Measurements from ENCODE around the gene IP6K1.
"Not testable (repeated sequence)": the region's sequence is repeated elsewhere in the genome, so short reads cannot be mapped to it uniquely, and the experiment has no call there.

IP6K1 gene

DNA sequence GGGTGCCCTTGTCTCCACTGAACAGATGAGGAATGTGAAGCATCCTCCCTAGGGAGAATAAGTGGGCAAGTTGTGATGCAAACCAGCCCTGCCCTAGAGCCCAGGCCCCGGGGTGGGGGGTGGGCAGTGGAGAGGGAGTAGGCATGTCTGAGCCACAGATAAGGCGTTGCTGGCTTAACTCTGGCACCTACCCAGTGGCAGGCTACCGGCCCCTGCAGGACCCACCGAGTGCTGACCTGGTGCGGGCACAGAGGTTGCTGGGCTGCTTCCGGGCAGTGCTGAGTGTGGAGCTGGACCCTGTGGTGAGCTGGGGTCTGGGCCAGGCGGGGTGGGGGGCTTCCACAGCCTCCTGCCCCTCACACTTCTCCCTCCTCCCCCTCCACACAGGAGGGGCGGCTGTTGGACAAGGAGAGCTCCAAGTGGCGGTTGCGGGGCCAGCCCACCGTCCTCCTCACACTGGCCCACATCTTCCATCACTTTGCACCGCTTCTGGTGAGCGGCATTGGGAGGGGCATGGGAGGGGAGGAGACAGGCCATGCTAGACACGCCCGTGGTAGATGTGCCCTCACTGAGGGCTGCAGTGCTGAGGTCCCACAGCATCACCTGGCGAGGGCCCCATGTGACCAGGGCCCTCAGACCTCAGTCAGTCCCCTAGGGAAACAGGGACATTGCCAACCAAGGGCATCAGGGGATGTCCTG is 86.9 kb downstream of the IP6K1 start:
- Histone ChIP-seq H3K4me1 (ENCODE audit: control insufficient read depth, insufficient read depth, low read length) (no peaks in the 10 kb centered on the region), H3K27me3 (ENCODE audit: control insufficient read depth, insufficient read depth, low read length) (no peaks in the 10 kb centered on the region), H3K4me3 (ENCODE audit: low read length) (no peak overlapping the region), H3K9ac (ENCODE audit: low read length) (no peak overlapping the region), H3K9me3 (ENCODE audit: control insufficient read depth, low read length) (no peaks in the 10 kb centered on the region), H3K36me3 (ENCODE audit: control insufficient read depth, insufficient read depth, low read length) (no peaks in the 10 kb centered on the region)

DNA sequence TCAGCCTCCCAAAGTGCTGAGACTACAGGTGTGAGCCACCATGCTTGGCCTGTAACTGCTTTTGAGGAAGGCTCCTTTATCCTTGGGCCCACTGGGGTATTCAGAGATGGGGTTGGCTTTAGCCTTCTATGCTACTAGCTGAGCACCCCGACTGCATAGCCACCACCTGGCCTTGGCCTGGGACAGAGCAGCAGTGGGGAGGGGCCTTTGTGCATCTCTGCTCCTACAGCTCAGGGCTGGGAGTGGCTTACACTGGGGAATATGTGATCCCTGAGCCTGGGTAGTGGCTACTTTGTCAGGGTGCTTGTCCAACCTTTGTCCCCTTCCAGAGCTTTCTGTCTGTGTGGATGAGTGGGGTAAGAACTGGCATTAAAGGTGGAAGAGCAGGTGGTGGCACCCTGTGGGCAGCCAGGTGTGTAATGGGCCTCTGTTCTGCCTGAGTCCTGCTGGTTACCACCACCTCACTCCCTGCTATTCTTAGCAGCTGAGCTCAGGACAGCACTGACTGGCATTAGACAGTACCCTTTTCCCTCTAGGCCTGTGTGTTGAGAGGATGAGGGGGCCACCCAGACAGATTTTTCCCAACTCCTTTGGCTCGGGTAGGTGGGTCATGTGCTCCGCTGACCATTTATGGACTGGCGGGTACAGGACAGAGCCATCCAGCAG is 90.9 kb downstream of the IP6K1 start:
- H3K9me3 ChIP-seq (ENCODE audit: control insufficient read depth, low read length); H3K4me1 ChIP-seq (ENCODE audit: control insufficient read depth, insufficient read depth, low read length); H3K9ac ChIP-seq (ENCODE audit: low read length); H3K27me3 ChIP-seq (ENCODE audit: control insufficient read depth, insufficient read depth, low read length); H3K36me3 ChIP-seq (ENCODE audit: control insufficient read depth, insufficient read depth, low read length); H3K4me3 ChIP-seq (ENCODE audit: low read length): not testable (repeated sequence)

DNA sequence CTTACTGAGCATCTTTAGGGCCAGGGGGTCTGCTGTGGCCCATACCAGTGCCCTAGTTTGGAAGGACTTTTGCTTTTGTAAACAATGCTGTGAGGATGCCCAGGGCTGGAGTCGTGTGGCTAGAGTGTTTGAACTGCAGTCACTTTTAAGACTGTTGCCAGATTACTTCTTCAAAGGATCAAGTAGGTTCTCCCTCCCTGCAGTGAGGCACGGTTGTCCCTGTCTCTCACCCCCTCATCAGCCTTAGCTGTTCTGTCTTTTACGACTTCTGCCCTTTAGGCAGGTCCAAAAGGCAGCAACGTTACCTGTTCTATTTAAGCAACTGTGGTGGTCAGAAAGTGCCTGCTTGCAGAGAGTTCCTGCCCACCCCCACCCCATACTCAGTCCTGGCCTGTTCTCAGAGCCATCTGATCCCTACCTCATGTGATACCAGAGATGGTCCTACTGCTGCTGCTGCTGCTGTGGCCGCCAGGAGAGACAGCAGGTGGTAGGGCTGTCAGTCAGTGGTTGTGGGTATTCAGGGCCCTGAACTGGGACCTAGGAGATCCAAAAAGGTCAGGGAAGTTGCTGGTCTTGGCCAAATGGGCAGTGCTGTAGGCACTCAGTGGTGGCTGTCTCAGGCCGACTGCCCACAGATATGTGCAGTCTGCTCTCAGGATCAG is 91.8 kb downstream of the IP6K1 start:
- H3K27me3 ChIP-seq (ENCODE audit: control insufficient read depth, insufficient read depth, low read length); H3K9me3 ChIP-seq (ENCODE audit: control insufficient read depth, low read length); H3K9ac ChIP-seq (ENCODE audit: low read length); H3K4me3 ChIP-seq (ENCODE audit: low read length); H3K36me3 ChIP-seq (ENCODE audit: control insufficient read depth, insufficient read depth, low read length): not testable (repeated sequence)
- H3K4me1 ChIP-seq (ENCODE audit: control insufficient read depth, insufficient read depth, low read length): peaks cover 12% of the 10 kb centered on the region

GRCh38 chr3:49691481-49691880 is 94.9 kb downstream of the IP6K1 start:
- peaks cover 20% of the 10 kb centered on the region for H3K4me1 ChIP-seq (ENCODE audit: control insufficient read depth, insufficient read depth, low read length)
- not testable (repeated sequence) for H3K9ac ChIP-seq (ENCODE audit: low read length); H3K4me3 ChIP-seq (ENCODE audit: low read length)

GRCh38 chr3:49690856-49691255 is 95.5 kb downstream of the IP6K1 start:
- H3K4me3 ChIP-seq (ENCODE audit: low read length); H3K9me3 ChIP-seq (ENCODE audit: control insufficient read depth, low read length): not testable (repeated sequence)

More at GRCh38 chr3:49691481-49691880, 94.9 kb downstream of the IP6K1 start:
- not testable (repeated sequence) for H3K9me3 ChIP-seq (ENCODE audit: control insufficient read depth, low read length); H3K36me3 ChIP-seq (ENCODE audit: control insufficient read depth, insufficient read depth, low read length); H3K27me3 ChIP-seq (ENCODE audit: control insufficient read depth, insufficient read depth, low read length)

GRCh38 chr3:49689908-49690624 is 96.3 kb downstream of the IP6K1 start:
- peak overlapping the region; percentile 93 for H3K4me3 ChIP-seq (ENCODE audit: low read length)
- not testable (repeated sequence) for H3K27me3 ChIP-seq (ENCODE audit: control insufficient read depth, insufficient read depth, low read length); H3K36me3 ChIP-seq (ENCODE audit: control insufficient read depth, insufficient read depth, low read length); H3K9me3 ChIP-seq (ENCODE audit: control insufficient read depth, low read length)
- peaks cover 20% of the 10 kb centered on the region for H3K4me1 ChIP-seq (ENCODE audit: control insufficient read depth, insufficient read depth, low read length)
- peak overlapping the region; percentile 92 for H3K9ac ChIP-seq (ENCODE audit: low read length)

More at GRCh38 chr3:49690856-49691255, 95.5 kb downstream of the IP6K1 start:
- not testable (repeated sequence) for H3K9ac ChIP-seq (ENCODE audit: low read length); H3K36me3 ChIP-seq (ENCODE audit: control insufficient read depth, insufficient read depth, low read length); H3K27me3 ChIP-seq (ENCODE audit: control insufficient read depth, insufficient read depth, low read length)
- H3K4me1 ChIP-seq (ENCODE audit: control insufficient read depth, insufficient read depth, low read length): peaks cover 20% of the 10 kb centered on the region

GRCh38 chr3:49689046-49689907 is 97.1 kb downstream of the IP6K1 start, which contains the start of the genes MST1 and RNF123:
Gene MST1, minus strand, starts transcription at chr3:49689474. Its CDS starts 783 bp downstream, at chr3:49688691.
Gene RNF123, plus strand, starts transcription at chr3:49689557. Its CDS starts 1,609 bp downstream, at chr3:49691166.
- Histone ChIP-seq H3K4me1 (ENCODE audit: control insufficient read depth, insufficient read depth, low read length) (peaks cover 20% of the 10 kb centered on the region), H3K9ac (ENCODE audit: low read length) (peak within 1 kb of the TSS; percentile 92), H3K36me3 (ENCODE audit: control insufficient read depth, insufficient read depth, low read length) (no peaks in the 10 kb centered on the region), H3K27me3 (ENCODE audit: control insufficient read depth, insufficient read depth, low read length) (peaks cover 4% of the 10 kb centered on the region), H3K9me3 (ENCODE audit: control insufficient read depth, low read length) (no peaks in the 10 kb centered on the region), H3K4me3 (ENCODE audit: low read length) (peak within 1 kb of the TSS; percentile 93)

DNA sequence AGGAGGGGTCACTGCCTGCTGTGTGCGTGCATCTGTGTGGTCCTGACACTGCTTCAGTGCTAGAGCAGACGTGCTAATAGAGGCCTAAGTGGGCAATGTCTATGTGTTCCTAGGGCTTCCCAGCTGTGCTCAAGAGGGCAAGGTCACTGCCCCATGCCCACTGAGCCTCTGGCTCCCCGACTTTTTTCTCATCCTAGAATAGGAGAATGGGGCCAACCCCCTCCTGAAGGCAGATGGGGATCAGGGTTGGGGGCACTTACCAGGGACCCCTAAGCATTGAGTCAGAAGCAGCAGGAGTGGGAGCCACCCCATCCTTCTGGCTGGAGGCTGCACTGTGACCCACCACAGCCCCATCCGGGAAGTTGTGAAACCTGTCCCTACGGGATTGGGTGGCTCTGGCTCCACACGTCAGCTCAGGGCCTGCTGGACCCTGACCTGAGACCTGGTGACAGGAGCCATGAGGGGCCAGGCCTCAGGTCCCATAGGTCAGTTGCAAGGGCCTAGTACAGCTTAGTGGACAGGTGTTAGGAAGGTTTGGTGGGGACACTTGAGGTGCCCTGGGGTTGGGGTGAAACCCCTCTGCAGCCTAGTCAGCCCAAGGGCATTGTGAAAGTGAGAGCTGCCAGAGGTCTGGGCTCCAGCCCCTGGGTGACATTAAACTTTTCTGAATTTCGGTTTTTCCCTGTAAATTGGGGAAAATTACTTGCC is 97.8 kb downstream of the IP6K1 start:
- Histone ChIP-seq H3K4me1 (ENCODE audit: control insufficient read depth, insufficient read depth, low read length) (peaks cover 20% of the 10 kb centered on the region), H3K9ac (ENCODE audit: low read length) (peak overlapping the region; percentile 92), H3K4me3 (ENCODE audit: low read length) (peak overlapping the region; percentile 93)
- H3K27me3 ChIP-seq (ENCODE audit: control insufficient read depth, insufficient read depth, low read length); H3K9me3 ChIP-seq (ENCODE audit: control insufficient read depth, low read length); H3K36me3 ChIP-seq (ENCODE audit: control insufficient read depth, insufficient read depth, low read length): not testable (repeated sequence)

GRCh38 chr3:49687424-49687795 is 98.9 kb downstream of the IP6K1 start:
- H3K36me3 ChIP-seq (ENCODE audit: control insufficient read depth, insufficient read depth, low read length); H3K27me3 ChIP-seq (ENCODE audit: control insufficient read depth, insufficient read depth, low read length); H3K4me3 ChIP-seq (ENCODE audit: low read length); H3K9ac ChIP-seq (ENCODE audit: low read length); H3K9me3 ChIP-seq (ENCODE audit: control insufficient read depth, low read length): not testable (repeated sequence)
- H3K4me1 ChIP-seq (ENCODE audit: control insufficient read depth, insufficient read depth, low read length): peaks cover 20% of the 10 kb centered on the region

GRCh38 chr3:49686769-49687423 is 99.4 kb downstream of the IP6K1 start:
- H3K4me3 ChIP-seq (ENCODE audit: low read length); H3K9me3 ChIP-seq (ENCODE audit: control insufficient read depth, low read length); H3K36me3 ChIP-seq (ENCODE audit: control insufficient read depth, insufficient read depth, low read length); H3K27me3 ChIP-seq (ENCODE audit: control insufficient read depth, insufficient read depth, low read length): not testable (repeated sequence)
- Histone ChIP-seq H3K4me1 (ENCODE audit: control insufficient read depth, insufficient read depth, low read length) (peaks cover 20% of the 10 kb centered on the region), H3K9ac (ENCODE audit: low read length) (peak overlapping the region; percentile 55)
